HG02943 (cell line): Measurements from ENCODE around the gene ATAD1.
"Not testable (repeated sequence)": the region's sequence is repeated elsewhere in the genome, so short reads cannot be mapped to it uniquely, and the experiment has no call there.

Source experiments
- ATAC-seq: cut with Tn5 transposase; IDR thresholded peaks from one replicate; pipeline ENCODE4 v1.9.1; 2021; ENCODE audit warnings: mild to moderate bottlenecking, low read depth, moderate library complexity; ENCODE audit not compliant: unreplicated experiment

ATAD1 gene

GRCh38 chr10:87760195-87760905, 57.7 kb downstream of the ATAD1 start:
- no peak for ATAC-seq

GRCh38 chr10:87759551-87759950, 58.5 kb downstream of the ATAD1 start:
- ATAC-seq: no peak

GRCh38 chr10:87757685-87758084, 60.3 kb downstream of the ATAD1 start:
- no peak for ATAC-seq

- no peak for ATAC-seq
Measured at GRCh38 chr10:87753995-87754866, 63.8 kb downstream of the ATAD1 start.

- no peak for ATAC-seq
Measured at GRCh38 chr10:87752566-87752965, 65.5 kb downstream of the ATAD1 start.

- ATAC-seq: no peak
Measured at GRCh38 chr10:87751274-87751673, 66.8 kb downstream of the ATAD1 start.

- peak; percentile 77 for ATAC-seq
Measured at GRCh38 chr10:87750817-87751216, 67.2 kb downstream of the ATAD1 start.

- no peak for ATAC-seq
Measured at GRCh38 chr10:87750001-87750671, 67.9 kb downstream of the ATAD1 start.

- ATAC-seq: not testable (repeated sequence)
Measured at GRCh38 chr10:87748244-87748643, 69.8 kb downstream of the ATAD1 start.

GRCh38 chr10:87746911-87747310, 71.1 kb downstream of the ATAD1 start:
- ATAC-seq: no peak

GRCh38 chr10:87744606-87745005, 73.4 kb downstream of the ATAD1 start:
- ATAC-seq: no peak

GRCh38 chr10:87742992-87743610, 74.9 kb downstream of the ATAD1 start:
- not testable (repeated sequence) for ATAC-seq

- ATAC-seq: no peak
Measured at GRCh38 chr10:87740254-87740655, 77.8 kb downstream of the ATAD1 start.

- ATAC-seq: no peak
Measured at GRCh38 chr10:87739703-87740102, 78.3 kb downstream of the ATAD1 start.

GRCh38 chr10:87738253-87738652, 79.8 kb downstream of the ATAD1 start:
- ATAC-seq: not testable (repeated sequence)

- no peak for ATAC-seq
Measured at GRCh38 chr10:87734987-87735827, 82.8 kb downstream of the ATAD1 start.

- ATAC-seq: no peak
Measured at GRCh38 chr10:87733081-87733480, 84.9 kb downstream of the ATAD1 start.

- no peak for ATAC-seq
Measured at GRCh38 chr10:87729940-87730339, 88.1 kb downstream of the ATAD1 start.

- no peak for ATAC-seq
Measured at GRCh38 chr10:87724789-87725188, 93.2 kb downstream of the ATAD1 start.

GRCh38 chr10:87723500-87723899, 94.5 kb downstream of the ATAD1 start:
- ATAC-seq: no peak
